Pancreas (tissue), 10 donors: ENCODE data around the gene BPIFB6. TPM values are rescaled to one million over a fixed set of nuclear protein-coding genes. Genes with fewer than 3 reads are reported as not detected.

Experiments used
- ATAC-seq, 4 donors: fragments of 200-7000 bp; cut with Tn5 transposase; one replicate each; pipeline versions ENCODE4 v1.8.0 to v1.9.1; 2020; ENCODE audit warnings: mild to moderate bottlenecking in 4 of 4, moderate library complexity in 4 of 4
- DNase-seq, 6 donors: peaks; one replicate each; pipeline ENCODE4 v3.0.0-alpha.2; 2020
- FAIRE-seq: peaks from 2 replicates; lab custom pipeline; 2012; peaks lifted over from hg19 to GRCh38; lab: Jason Lieb, UNC
- H3K27ac ChIP-seq, 4 donors: fragments of 200-600 bp; sonication (generic); 1 replicate in 3 of 4; 2 replicates in 1 of 4; pipeline versions ENCODE4 v1.5.0 to v1.8.0; 2020
- H3K27me3 ChIP-seq, 4 donors: fragments of 200-600 bp; one replicate each; pipeline ENCODE4 v1.8.0; 2021
- H3K36me3 ChIP-seq, 3 donors: fragments of 200-600 bp; sonication (generic) in 1 of 3; one replicate each; pipeline versions ENCODE4 v1.5.0 to v1.8.0; 2020 to 2021
- H3K4me1 ChIP-seq, 3 donors: fragments of 200-600 bp; one replicate each; pipeline ENCODE4 v1.8.0; 2021
- H3K4me3 ChIP-seq, 4 donors: fragments of 200-600 bp; sonication (generic) in 2 of 4; one replicate each; pipeline versions ENCODE4 v1.5.0 to v1.8.0; 2020 to 2021
- H3K9me3 ChIP-seq, 4 donors: fragments of 200-600 bp; one replicate each; pipeline ENCODE4 v1.8.0; 2021
- WGBS, 2 donors: extraction: QIAGEN DNeasy Blood & Tissue Kit; methylation state at CpG; one replicate each; pipeline ENCODE4 v1.1.7; 2013; 5-methylcytosine and 5-hydroxymethylcytosine counted together
- intact Hi-C, 3 donors: fragments of 100-400 bp; cut with DNase I; formaldehyde crosslinking; loops; one replicate each; pipeline versions ENCODE4 v1.11.1 to v1.14.2; 2022
- polyA plus RNA-seq, 2 donors: library from polyadenylated mRNA; stranded (reverse); fragments of 200-250 nt; gene quantifications; one replicate each; pipeline ENCODE4 v1.2.3, GENCODE V29; 2013
- total RNA-seq, 6 donors: library from RNA; stranded (reverse); fragmentation: NEBNext Ultra II Directional in 4 of 6; extraction: Animal tissue kit (Norgen Biotek cat#: 25700) in 4 of 6; gene quantifications; one replicate each; pipeline versions ENCODE4 v1.2.1 to v1.2.4, GENCODE V29; 2021 to 2023
- TF ChIP-seq, protein P1 (sequence below), 4 donors: fragments of 200-600 bp; sonication (generic) in 3 of 4; IDR thresholded peaks; one replicate each; pipeline versions ENCODE4 v1.5.0 to v1.8.0; 2021; ENCODE audit warnings: antibody characterized with exemption in 4 of 4
- donor health status: healthy with polysubstance abuse.
- donor health status: DM: no; HTN: no; CAD: no; lungs with moderate emphysema.
- donor health status: DM: no; HTN: no; CAD: no.
- donor health status: control.
- donor health status: control.
- donor health status: Bipolar disorder and iron deficiency.
- donor health status: DM: yes; HTN: yes; CAD: no.
- donor health status: DM: no; HTN: no; CAD: no.
- donor health status: DM: no; HTN: no; CAD: no.
- donor health status: DM: yes; HTN: yes; CAD: no.

BPIFB6 gene
- total and polyA plus RNA-seq, 8 donors, result not detected

DNA sequence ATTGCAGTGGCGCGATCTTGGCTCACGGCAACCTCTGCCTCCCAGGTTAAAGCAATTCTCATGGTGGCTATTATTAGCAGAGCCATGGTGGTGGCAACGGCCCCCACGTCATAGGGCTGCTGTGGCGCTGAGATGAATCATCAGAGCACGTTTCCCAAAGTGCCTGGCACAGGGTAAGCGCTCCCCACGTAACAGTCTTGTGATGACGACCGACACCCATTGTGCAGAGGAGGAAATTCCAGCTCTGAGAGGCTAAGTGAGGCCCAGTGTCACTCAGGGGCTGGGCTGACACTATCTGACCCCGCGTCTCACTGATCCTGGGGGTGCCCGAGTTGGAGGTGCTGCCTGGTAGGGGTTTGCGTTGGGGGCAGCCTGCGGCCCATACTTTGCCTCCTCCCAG, 43.4 kb upstream of the BPIFB6 start:
- Histone ChIP-seq H3K4me3 (no peak overlapping the region), H3K27ac (no peak overlapping the region), H3K27me3 (no peaks in the 10 kb centered on the region), H3K36me3 (no peaks in the 10 kb centered on the region), H3K4me1 (no peaks in the 10 kb centered on the region), H3K9me3 (no peaks in the 10 kb centered on the region)
- 74 to 79% methylated on average over 16 of the region's 16 CpGs for WGBS, 2 donors
- intact Hi-C loops, result no loop called here
- TF ChIP-seq, protein P1, sequence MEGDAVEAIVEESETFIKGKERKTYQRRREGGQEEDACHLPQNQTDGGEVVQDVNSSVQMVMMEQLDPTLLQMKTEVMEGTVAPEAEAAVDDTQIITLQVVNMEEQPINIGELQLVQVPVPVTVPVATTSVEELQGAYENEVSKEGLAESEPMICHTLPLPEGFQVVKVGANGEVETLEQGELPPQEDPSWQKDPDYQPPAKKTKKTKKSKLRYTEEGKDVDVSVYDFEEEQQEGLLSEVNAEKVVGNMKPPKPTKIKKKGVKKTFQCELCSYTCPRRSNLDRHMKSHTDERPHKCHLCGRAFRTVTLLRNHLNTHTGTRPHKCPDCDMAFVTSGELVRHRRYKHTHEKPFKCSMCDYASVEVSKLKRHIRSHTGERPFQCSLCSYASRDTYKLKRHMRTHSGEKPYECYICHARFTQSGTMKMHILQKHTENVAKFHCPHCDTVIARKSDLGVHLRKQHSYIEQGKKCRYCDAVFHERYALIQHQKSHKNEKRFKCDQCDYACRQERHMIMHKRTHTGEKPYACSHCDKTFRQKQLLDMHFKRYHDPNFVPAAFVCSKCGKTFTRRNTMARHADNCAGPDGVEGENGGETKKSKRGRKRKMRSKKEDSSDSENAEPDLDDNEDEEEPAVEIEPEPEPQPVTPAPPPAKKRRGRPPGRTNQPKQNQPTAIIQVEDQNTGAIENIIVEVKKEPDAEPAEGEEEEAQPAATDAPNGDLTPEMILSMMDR (IDR thresholded peaks at IDR 0.05), result no peak
- DNase-seq (no peak), ATAC-seq (no peak), FAIRE-seq (no peak)

DNA sequence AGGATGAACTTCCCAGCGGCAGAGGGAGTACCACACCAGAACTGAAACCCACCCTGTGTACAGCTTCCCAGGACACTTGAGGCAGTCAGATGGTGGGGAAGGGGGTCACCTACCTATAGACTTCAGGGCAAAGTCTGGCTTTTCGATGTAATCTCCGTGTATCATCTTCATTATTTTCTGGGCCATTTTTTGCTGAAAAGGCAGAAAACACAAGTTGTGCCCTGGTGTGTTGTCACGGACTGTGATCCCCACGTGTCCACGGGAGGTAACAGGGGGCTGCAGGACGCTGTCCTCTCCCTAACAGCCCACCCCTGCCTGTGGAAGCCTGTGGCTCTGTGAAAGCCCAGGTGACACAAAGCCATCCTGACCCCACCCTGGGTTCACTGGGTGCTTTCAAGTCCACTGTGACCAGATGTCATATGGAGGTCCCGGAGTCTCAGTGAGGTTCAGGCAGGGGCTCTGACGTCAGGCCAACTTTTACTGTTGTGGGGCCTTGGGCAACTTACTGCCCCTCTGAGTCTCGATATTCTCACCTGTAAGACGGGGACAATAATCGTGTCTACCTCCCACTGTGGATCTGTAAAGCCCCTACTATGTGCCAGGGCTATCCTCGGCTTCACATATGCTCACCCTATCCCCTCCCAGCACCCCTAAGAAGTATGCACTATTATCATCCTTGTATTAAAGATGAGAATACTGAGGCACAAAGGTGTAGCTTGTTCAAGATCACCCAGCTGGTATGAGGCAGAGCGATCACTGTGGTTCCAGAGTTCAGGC, 41.8 kb upstream of the BPIFB6 start:
- Histone ChIP-seq H3K4me3 (no peak overlapping the region), H3K27ac (no peak overlapping the region), H3K9me3 (no peaks in the 10 kb centered on the region), H3K36me3 (no peaks in the 10 kb centered on the region), H3K27me3 (no peaks in the 10 kb centered on the region), H3K4me1 (no peaks in the 10 kb centered on the region)
- DNase-seq, result no peak
- FAIRE-seq, result no peak
- TF ChIP-seq, protein P1 (IDR thresholded peaks at IDR 0.05), result no peak
- WGBS, 2 donors, result 73% methylated on average over 14 of the region's 14 CpGs
- intact Hi-C loops, result no loop called here
- no peak for ATAC-seq

DNA sequence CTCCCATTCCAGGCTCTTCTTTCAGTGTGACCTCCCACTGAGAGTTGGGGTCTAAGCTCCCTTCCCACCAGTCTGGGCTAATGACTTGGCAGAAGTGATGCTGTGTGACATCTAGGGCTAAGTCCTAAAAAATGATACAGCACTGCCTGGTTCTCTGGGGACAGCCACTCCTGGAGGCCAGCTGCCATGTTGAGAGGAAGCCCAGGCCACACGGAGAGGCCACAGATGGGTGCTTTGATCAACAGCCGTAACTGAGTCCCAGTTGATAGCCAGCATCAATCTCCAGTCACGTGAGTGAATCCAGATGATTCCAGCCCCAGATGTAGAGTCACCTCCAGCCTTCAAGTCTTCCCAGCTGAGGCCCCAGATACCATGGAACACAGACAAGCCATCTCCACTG, 41.0 kb upstream of the BPIFB6 start:
- H3K4me3 ChIP-seq, result no peak overlapping the region
- intact Hi-C loops, result no loop called here
- TF ChIP-seq, protein P1 (IDR thresholded peaks at IDR 0.05), result no peak
- DNase-seq, result no peak
- no peak for FAIRE-seq
- H3K27ac ChIP-seq, result no peak overlapping the region
- H3K27me3 ChIP-seq, result no peaks in the 10 kb centered on the region
- no peaks in the 10 kb centered on the region for H3K4me1 ChIP-seq
- no peaks in the 10 kb centered on the region for H3K9me3 ChIP-seq
- ATAC-seq, result no peak
- 63% methylated on average over 3 of the region's 3 CpGs for WGBS, 2 donors
- no peaks in the 10 kb centered on the region for H3K36me3 ChIP-seq

DNA sequence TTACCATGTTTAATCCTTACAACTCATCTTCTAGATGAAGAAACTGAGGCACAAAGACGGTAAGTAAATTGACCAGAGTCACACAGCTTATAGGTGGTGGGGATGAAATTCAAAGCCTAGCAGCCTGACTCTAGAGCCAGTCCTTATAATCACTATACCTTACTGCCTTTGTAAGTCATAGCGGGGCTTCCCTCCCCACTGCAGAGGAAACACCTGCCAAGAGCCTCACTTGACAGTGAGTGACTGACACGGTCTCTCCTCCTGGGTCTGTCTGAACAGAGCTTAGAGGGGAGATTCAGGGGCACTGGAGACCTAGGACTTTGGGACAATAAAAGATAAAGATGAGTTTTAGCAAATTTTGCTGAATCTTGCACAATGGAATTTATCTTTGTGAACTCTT, 40.1 kb upstream of the BPIFB6 start:
- TF ChIP-seq, protein P1 (IDR thresholded peaks at IDR 0.05), result no peak
- DNase-seq (no peak), ATAC-seq (no peak), FAIRE-seq (no peak)
- Histone ChIP-seq H3K27ac (no peak overlapping the region), H3K9me3 (no peaks in the 10 kb centered on the region), H3K4me1 (no peaks in the 10 kb centered on the region), H3K36me3 (no peaks in the 10 kb centered on the region), H3K27me3 (no peaks in the 10 kb centered on the region), H3K4me3 (no peak overlapping the region)
- 46 to 55% methylated on average over 3 of the region's 3 CpGs for WGBS, 2 donors
- intact Hi-C loops, result no loop called here
